Measurements from ENCODE around the gene FIG4. TPM values are rescaled to one million over a fixed set of nuclear protein-coding genes. Genes with fewer than 3 reads are reported as not detected.
"Not testable (repeated sequence)": the region's sequence is repeated elsewhere in the genome, so short reads cannot be mapped to it uniquely, and the experiment has no call there.

Gene FIG4
- total RNA-seq, 2 experiments from 2014 or later, result 12.1 to 13.5 TPM

DNA sequence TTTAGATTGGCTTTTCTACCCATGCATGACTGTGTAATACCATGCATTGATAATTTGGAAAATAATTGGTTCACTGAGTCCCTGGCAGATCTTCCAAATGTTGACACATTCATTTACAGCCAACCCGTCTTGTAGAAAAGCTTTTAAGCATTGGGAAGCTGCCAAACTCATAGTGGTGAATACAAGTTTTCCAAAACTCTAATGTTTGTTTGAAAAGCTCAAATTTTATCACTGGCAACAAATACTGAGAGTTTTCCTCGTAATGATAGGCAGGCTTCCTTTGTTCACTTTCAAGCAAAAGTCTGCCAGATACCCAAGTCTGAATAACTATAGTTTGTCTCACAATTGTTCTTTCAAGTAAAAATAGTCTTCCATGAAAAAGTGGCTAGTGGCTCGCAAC is 143.0 kb downstream of the FIG4 start:
- H3K9me3 Mint-ChIP-seq, result peaks cover 12% of the 10 kb centered on the region
- POLR2A ChIA-PET, result no interaction called here

DNA sequence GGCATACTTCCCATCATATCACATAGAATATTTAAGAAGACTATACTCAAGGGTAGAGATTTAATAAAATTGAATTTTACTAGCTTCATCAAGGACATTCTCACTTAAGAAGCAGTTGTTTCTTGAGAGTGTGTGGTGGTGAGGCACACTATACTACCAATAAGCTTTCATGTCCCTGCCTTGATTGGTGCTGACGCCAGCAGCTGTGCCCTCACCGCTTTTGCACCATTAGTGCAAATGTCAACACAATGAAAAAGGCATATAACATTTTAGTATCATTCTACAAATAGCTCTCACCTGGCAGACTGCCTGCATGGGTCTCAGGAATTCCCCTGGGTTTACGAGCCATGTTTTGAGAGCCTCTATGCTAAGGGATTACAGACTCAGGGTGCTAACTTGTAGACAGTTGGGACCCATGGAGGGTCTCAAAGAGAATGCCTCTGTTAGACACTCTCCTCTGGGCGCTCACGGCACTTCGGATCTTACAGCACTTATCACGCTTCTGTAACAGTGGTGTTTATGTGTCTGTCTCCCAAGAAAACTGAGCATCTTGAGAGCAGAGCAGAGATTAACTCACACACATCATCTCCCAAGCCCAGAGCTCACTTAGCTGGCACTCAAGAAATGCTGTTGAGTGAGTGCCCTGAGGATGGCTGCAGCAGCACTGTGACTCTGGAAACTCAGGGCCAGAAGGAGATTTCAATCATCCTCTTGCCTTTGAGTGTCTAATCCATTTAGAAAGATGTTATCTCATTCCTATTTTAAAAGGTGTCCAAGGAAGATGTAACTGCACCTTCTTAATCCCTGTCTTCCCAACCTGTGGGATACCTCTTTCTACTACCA is 143.7 kb downstream of the FIG4 start:
- Mint-ChIP-seq H3K27me3 (no peaks in the 10 kb centered on the region), H3K36me3 (peaks cover 10% of the 10 kb centered on the region), H3K9me3 (peaks cover 11% of the 10 kb centered on the region), H3K4me3 (no peak overlapping the region), H3K27ac (no peak overlapping the region), H3K4me1 (no peaks in the 10 kb centered on the region)
- DNase-seq (no peak), ATAC-seq (ENCODE audit: low read depth) (no peak)
- POLR2A ChIA-PET, result no interaction called here

More for the DNA sequence above, 143.0 kb downstream of the FIG4 start:
- Mint-ChIP-seq H3K27me3 (no peaks in the 10 kb centered on the region), H3K4me1 (no peaks in the 10 kb centered on the region), H3K27ac (no peak overlapping the region), H3K4me3 (no peak overlapping the region), H3K36me3 (peaks cover 10% of the 10 kb centered on the region)
- ATAC-seq (ENCODE audit: low read depth) (no peak), DNase-seq (no peak)

DNA sequence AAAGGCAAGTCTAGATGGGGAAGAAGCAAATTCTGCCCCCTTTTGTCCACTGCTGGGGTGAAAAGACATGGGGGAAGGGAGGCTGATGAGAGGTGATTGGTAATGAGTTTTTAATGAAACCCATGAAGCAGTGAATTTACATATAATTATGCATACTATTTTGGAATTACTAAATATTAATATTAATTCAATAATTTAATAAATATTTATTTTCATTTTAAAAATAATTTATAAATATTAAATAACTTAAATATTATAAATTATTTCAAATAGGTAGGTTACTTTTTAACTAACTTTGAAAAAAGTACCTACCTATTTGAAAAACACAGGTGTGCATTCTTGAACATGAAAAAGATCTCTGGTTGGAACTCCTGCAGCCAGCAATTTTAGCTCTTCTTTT is 148.9 kb downstream of the FIG4 start:
- no peak for ATAC-seq (ENCODE audit: low read depth)
- H3K9me3 Mint-ChIP-seq, result no peaks in the 10 kb centered on the region

DNA sequence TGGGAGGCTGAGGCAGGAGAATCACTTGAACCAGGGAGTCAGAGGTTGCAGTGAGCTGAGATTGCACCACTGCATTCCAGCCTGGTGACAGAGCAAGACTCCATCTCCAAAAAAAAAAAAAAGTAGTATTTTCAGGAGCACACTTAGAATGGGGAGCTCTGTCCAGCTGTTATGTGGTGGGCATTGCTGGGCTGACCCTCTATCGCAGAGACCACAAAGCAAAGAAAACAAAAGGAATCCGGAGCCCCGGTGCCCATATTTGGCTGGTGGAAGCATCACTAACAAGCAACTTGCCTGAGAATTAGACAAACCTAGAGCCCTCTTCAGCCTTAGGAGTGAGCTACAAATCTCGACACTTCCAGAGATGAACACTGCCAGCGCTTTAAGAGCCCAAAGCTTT is 149.7 kb downstream of the FIG4 start:
- POLR2A ChIA-PET, result no interaction called here
- Mint-ChIP-seq H3K9me3 (no peaks in the 10 kb centered on the region), H3K4me1 (no peaks in the 10 kb centered on the region), H3K4me3 (no peak overlapping the region), H3K36me3 (no peaks in the 10 kb centered on the region), H3K27me3 (peaks cover 2% of the 10 kb centered on the region), H3K27ac (no peak overlapping the region)
- no peak for ATAC-seq (ENCODE audit: low read depth)
- no peak for DNase-seq

More for the DNA sequence above, 148.9 kb downstream of the FIG4 start:
- no peak for DNase-seq
- POLR2A ChIA-PET, result no interaction called here
- H3K36me3 Mint-ChIP-seq, result no peaks in the 10 kb centered on the region
- H3K4me1 Mint-ChIP-seq, result no peaks in the 10 kb centered on the region
- H3K27ac Mint-ChIP-seq, result no peak overlapping the region
- H3K27me3 Mint-ChIP-seq, result no peaks in the 10 kb centered on the region
- H3K4me3 Mint-ChIP-seq, result no peak overlapping the region

DNA sequence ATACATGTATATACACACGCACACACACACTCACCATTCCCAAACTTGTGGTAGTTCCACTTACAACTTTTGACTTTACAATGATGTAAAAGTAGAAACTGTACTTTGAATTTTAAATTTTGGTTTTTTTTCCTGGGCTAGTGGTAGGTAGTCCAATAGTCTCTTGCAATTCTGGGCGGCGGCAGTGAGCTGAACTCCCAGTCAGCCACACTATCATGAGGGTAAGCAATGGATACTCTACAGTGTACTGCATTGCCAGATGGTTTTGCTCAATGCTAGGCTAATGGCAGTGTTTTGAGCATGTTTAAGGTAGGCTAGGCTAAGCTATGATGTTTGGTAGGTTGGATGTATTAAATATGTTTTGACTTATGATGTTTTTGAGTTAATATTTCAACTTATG is 150.8 kb downstream of the FIG4 start:
- Mint-ChIP-seq H3K27me3 (peaks cover 3% of the 10 kb centered on the region), H3K4me3 (no peak overlapping the region), H3K9me3 (no peaks in the 10 kb centered on the region), H3K36me3 (no peaks in the 10 kb centered on the region), H3K4me1 (no peaks in the 10 kb centered on the region), H3K27ac (no peak overlapping the region)
- DNase-seq, result no peak
- no peak for ATAC-seq (ENCODE audit: low read depth)
- POLR2A ChIA-PET, result no interaction called here

DNA sequence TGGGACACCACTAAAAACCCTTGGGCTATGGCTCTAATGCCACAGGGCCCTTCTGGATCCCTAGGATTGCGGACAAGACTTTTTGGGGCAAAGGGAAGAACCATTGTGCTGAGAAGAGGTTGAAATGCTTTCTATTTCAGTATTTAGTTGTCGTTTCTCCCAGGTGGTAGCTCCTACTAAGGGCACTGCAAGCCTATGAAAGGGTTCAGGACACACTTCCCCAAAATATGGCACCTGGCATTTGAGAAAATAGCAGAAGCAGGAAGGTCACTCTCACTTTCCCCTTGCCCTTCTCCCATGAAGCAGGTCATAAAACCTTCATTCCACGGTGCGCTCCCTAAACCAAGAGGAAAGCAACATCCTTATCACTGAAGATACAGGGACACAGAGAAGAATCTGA is 161.6 kb downstream of the FIG4 start:
- no peak for DNase-seq
- POLR2A ChIA-PET, result no interaction called here
- peaks cover 2% of the 10 kb centered on the region for H3K27me3 Mint-ChIP-seq
- ATAC-seq (ENCODE audit: low read depth), result no peak
- H3K4me1 Mint-ChIP-seq, result no peaks in the 10 kb centered on the region
- no peak overlapping the region for H3K27ac Mint-ChIP-seq
- no peak overlapping the region for H3K4me3 Mint-ChIP-seq
- H3K36me3 Mint-ChIP-seq, result no peaks in the 10 kb centered on the region
- peaks cover 2% of the 10 kb centered on the region for H3K9me3 Mint-ChIP-seq

DNA sequence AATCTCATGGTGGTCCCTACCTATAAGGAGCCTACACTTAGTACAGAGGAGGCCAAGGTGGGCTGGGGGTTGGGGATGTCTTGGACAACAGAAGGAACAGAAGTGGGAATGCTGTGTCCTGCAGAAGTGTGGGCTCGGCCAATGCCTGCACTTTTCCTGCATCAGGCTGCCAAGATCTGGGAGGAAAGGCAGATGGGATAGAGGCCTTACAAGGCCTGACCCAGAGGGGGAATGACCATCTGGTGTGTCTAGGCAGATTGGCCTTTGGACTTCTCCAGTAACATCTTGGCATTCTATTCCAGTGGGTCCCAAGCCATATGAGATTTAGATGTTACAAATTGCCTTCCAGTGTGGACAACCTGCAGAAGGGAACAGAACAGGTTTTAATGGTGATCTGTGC is 162.3 kb downstream of the FIG4 start:
- Mint-ChIP-seq H3K9me3 (peaks cover 2% of the 10 kb centered on the region), H3K4me1 (no peaks in the 10 kb centered on the region), H3K27me3 (peaks cover 2% of the 10 kb centered on the region), H3K36me3 (no peaks in the 10 kb centered on the region), H3K4me3 (no peak overlapping the region), H3K27ac (no peak overlapping the region)
- POLR2A ChIA-PET, result no interaction called here
- ATAC-seq (ENCODE audit: low read depth) (no peak), DNase-seq (no peak)

DNA sequence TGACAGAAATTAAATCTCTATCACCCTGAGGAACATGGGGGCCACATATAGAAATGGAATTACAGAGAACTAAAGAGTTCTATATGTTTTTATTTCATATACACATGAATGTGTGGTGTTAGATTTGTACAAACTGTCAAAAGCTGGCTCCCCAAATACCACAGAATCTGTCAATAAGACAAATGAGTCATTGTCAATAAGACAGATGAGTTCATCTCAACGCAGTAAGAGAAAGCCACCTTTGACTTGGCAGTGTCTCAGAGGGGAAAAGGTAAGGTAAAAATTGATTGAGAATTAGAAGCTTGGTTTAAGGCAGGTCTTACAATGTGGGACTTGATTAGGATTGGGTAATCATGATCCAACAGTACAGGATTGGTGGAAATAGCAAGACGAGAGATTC is 162.9 kb downstream of the FIG4 start:
- peaks cover 2% of the 10 kb centered on the region for H3K9me3 Mint-ChIP-seq
- H3K27me3 Mint-ChIP-seq, result peaks cover 2% of the 10 kb centered on the region
- DNase-seq, result no peak
- no peaks in the 10 kb centered on the region for H3K36me3 Mint-ChIP-seq
- H3K4me3 Mint-ChIP-seq, result no peak overlapping the region
- no peaks in the 10 kb centered on the region for H3K4me1 Mint-ChIP-seq
- no peak overlapping the region for H3K27ac Mint-ChIP-seq
- POLR2A ChIA-PET, result no interaction called here
- no peak for ATAC-seq (ENCODE audit: low read depth)

DNA sequence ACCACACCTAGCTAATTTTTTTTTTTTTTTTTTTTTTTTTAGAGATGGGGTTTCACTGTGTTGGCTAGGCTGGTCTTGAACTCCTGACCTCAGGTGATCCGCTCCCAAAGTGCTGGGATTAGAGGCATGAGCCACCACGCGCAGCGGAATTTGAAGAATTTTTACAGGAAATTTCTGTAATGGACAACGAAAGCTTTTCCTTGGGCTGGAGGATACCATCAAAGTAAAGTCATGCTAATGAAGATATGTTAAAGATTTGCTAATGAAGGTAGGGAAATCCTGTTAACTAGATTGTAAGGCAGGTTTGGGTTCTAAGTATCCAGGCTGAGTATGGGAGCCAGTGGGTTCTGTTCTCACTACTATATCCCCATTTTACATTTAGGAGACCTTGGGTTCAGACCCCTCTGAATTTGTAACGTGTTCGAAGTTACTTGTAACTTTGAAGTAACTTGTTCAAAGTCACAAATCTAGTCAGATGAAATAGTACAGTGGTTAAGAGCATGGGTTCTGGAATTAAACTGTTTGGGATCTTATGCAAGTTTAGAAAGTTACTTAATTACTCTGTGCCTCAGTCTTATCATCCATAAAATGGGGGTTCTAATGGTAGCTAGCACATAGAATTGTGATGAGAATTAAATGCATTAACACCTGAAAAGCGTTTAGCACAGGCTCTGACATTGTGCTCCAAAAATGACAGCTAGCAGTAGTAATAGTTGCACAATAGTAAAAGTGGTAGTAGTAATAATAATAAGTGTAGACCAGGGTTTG is 163.6 kb downstream of the FIG4 start:
- DNase-seq (no peak), ATAC-seq (ENCODE audit: low read depth) (no peak)
- POLR2A ChIA-PET, result no interaction called here
- peaks cover 2% of the 10 kb centered on the region for H3K9me3 Mint-ChIP-seq
- no peak overlapping the region for H3K4me3 Mint-ChIP-seq
- H3K4me1 Mint-ChIP-seq, result no peaks in the 10 kb centered on the region
- no peaks in the 10 kb centered on the region for H3K36me3 Mint-ChIP-seq
- H3K27ac Mint-ChIP-seq, result no peak overlapping the region
- H3K27me3 Mint-ChIP-seq, result peaks cover 2% of the 10 kb centered on the region

DNA sequence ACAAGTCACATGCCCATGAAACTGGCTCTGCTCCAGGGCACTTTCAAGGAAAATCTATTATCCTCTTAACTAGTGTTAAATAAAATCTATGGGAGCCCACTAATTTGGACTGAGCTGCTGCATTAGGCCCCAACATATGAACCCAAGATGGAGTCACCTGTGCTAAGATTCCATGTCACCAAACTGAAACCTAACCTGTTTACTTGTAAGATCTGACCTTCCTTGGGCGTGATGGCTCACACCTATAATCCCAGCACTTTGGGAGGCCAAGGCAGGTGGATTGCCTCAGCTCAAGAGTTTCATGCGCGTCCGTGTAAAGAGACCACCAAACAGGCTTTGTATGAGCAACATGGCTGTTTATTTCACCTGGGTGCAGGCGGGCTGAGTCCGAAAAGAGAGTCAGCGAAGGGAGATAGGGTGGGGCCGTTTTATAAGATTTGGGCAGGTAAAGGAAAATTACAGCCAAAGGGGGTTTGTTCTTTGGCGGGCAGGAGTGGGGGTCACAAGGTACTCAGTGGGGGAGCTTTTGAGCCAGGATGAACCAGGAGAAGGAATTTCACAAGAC is 164.5 kb downstream of the FIG4 start:
- H3K27ac Mint-ChIP-seq; POLR2A ChIA-PET; H3K4me3 Mint-ChIP-seq; ATAC-seq (ENCODE audit: low read depth); H3K9me3 Mint-ChIP-seq; H3K27me3 Mint-ChIP-seq; DNase-seq; H3K36me3 Mint-ChIP-seq; H3K4me1 Mint-ChIP-seq: not testable (repeated sequence)

DNA sequence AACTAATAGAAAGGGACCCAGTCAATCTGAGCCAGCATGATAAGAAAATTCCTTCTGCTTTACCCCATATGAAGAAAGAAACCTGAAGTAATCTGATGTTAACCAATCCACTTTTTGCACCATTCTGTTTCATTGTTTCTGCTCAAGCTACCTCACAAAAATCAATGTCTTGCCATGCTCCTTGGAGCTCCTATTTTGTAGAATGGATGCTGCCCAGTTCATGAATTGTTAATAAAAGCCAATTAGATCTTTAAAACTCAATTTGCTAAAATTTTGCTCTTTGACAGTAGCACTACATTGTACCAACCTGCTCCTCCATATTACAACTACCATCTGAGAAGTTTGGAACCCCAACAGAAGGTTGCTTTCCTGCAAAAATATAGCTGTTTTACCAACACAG is 170.8 kb downstream of the FIG4 start:
- H3K4me1 Mint-ChIP-seq, result no peaks in the 10 kb centered on the region
- no peaks in the 10 kb centered on the region for H3K36me3 Mint-ChIP-seq
- H3K9me3 Mint-ChIP-seq, result no peaks in the 10 kb centered on the region
- DNase-seq (no peak), ATAC-seq (ENCODE audit: low read depth) (no peak)
- POLR2A ChIA-PET, result no interaction called here
- peaks cover under 1% of the 10 kb centered on the region for H3K27me3 Mint-ChIP-seq
- no peak overlapping the region for H3K27ac Mint-ChIP-seq
- H3K4me3 Mint-ChIP-seq, result no peak overlapping the region

DNA sequence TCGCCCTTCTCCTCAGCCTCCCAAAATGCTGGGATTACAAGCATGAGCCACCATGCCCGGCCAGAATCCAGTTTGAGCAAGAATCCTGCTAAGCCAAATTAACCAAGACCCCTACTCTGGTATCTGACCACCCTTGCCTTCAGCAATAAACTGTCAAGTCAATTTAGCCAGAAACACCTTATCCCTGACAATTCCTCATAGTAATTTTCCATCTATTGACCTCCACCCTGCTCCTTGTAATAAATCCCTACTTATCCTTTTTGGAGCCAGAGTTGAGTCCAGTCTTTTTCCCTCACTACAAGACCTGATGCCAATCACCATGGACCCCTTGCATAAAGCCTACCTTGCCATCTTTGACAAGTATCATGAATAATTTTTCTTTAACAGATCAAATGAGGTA is 173.0 kb downstream of the FIG4 start:
- H3K27me3 Mint-ChIP-seq, result peaks cover 11% of the 10 kb centered on the region

DNA sequence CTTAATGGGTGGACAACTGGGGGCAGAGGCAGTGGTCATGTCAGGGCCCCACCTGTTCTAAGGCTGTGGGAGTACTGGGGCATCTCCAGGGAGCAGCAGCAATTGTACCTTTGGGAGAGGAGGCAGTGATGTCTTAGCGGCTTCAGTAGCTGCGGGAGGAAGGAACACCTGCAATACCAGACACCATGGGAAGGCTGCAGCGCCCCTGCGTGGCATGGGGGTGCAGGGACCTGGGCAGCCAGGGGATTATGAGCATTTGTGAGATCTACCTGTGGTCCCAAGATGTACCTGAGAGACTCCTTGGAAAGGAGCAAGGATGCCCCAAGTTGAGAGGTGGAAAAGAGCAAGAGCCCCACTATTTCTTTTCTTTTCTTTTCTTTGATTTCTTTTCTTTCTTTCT is 174.9 kb downstream of the FIG4 start:
- H3K4me1 Mint-ChIP-seq, result peaks cover 2% of the 10 kb centered on the region
- H3K27ac Mint-ChIP-seq, result no peak overlapping the region
- no peaks in the 10 kb centered on the region for H3K9me3 Mint-ChIP-seq
- no peak overlapping the region for H3K4me3 Mint-ChIP-seq
- no peak for ATAC-seq (ENCODE audit: low read depth)
- peaks cover 19% of the 10 kb centered on the region for H3K27me3 Mint-ChIP-seq
- H3K36me3 Mint-ChIP-seq, result no peaks in the 10 kb centered on the region
- POLR2A ChIA-PET, result no interaction called here
- no peak for DNase-seq

More for the DNA sequence above, 173.0 kb downstream of the FIG4 start:
- no peak for ATAC-seq (ENCODE audit: low read depth)
- POLR2A ChIA-PET, result no interaction called here
- no peak overlapping the region for H3K4me3 Mint-ChIP-seq
- no peaks in the 10 kb centered on the region for H3K9me3 Mint-ChIP-seq
- DNase-seq, result no peak
- H3K27ac Mint-ChIP-seq, result no peak overlapping the region
- H3K36me3 Mint-ChIP-seq, result no peaks in the 10 kb centered on the region
- H3K4me1 Mint-ChIP-seq, result peaks cover 2% of the 10 kb centered on the region

Data from activated naive CD8-positive, alpha-beta T cell treated with anti-CD3 and anti-CD28 coated beads, Interleukin-2, amount 10 ng/mL, durations not matched to agents 7 days and 5 days (primary cell).